A549 (cell line): ENCODE results near the gene GPR142. TPM values are rescaled to one million over a fixed set of nuclear protein-coding genes. Genes with fewer than 3 reads are reported as not detected.

Source experiments
- ATAC-seq, 2 experiments: fragments of 200-7000 bp in 1 of 2; fragments of >200 bp in 1 of 2; cut with Nextera tagmentation in 1 of 2; cut with Tn5 transposase in 1 of 2; 3 replicates each; pipeline versions ENCODE4 v1.8.0 to v1.9.1; 2018 to 2020; ENCODE audit warnings: mild to moderate bottlenecking in 1 of 2, moderate library complexity in 1 of 2
- CTCF ChIA-PET: fragments of 300-600 bp; sonication (Branson Sonifier 250); formaldehyde crosslinking; extraction: SDS; loops from one replicate; lab custom pipeline; 2021; ENCODE audit warnings: antibody characterized with exemption, inconsistent platforms; lab: Yijun Ruan, JAX
- POLR2A ChIA-PET: fragments of 350-600 bp; formaldehyde crosslinking; extraction: SDS; loops from one replicate; lab custom pipeline; 2021; ENCODE audit warnings: antibody characterized with exemption, inconsistent platforms; lab: Yijun Ruan, JAX
- DNase-seq, 2 experiments: peaks; one replicate each; pipeline versions ENCODE4 v3.0.0 to v3.0.0-alpha.2; 2011 to 2016; ENCODE audit warnings: low read depth in 1 of 2, low spot score in 1 of 2
- FAIRE-seq: peaks from 2 replicates; lab custom pipeline; 2011; peaks lifted over from hg19 to GRCh38; lab: Jason Lieb, UNC
- H3K27ac ChIP-seq, 2 experiments: fragments of >200 bp; sonication (Bioruptor Twin); formaldehyde crosslinking; 3 replicates each; pipeline ENCODE4 v1.5.1; 2016 to 2017
- H3K4me1 ChIP-seq: fragments of >200 bp; sonication (Bioruptor Twin); formaldehyde crosslinking; 3 replicates; pipeline ENCODE4 v1.6.1; 2016
- H3K4me2 ChIP-seq: fragments of >200 bp; sonication (Bioruptor Twin); formaldehyde crosslinking; 3 replicates; pipeline ENCODE4 v1.6.1; 2016
- H3K4me3 ChIP-seq: fragments of >200 bp; sonication (Bioruptor Twin); formaldehyde crosslinking; 3 replicates; pipeline ENCODE4 v1.5.1; 2016
- H3K9me3 ChIP-seq: fragments of >200 bp; sonication (Bioruptor Twin); formaldehyde crosslinking; 3 replicates; pipeline ENCODE4 v1.6.1; 2016
- CBX8 ChIP-seq: fragments of 200-600 bp; sonication (generic); IDR thresholded peaks from 2 replicates; pipeline ENCODE4 v1.6.1; 2016
- CHD4 ChIP-seq: fragments of 200-600 bp; sonication (generic); IDR thresholded peaks from 2 replicates; pipeline ENCODE4 v1.6.1; 2016; ENCODE audit warnings: antibody characterized with exemption, mild to moderate bottlenecking, borderline replicate concordance
- E2F6 ChIP-seq: IDR thresholded peaks from 2 replicates; pipeline ENCODE4 v1.6.1; 2012; ENCODE audit warnings: low read depth, borderline replicate concordance
- ELK1 ChIP-seq: fragments of 150-350 bp; IDR thresholded peaks from 2 replicates; pipeline ENCODE4 v1.6.1; 2014; ENCODE audit warnings: low read depth, mild to moderate bottlenecking, low read length
- EP300 ChIP-seq, 2 experiments: fragments of >200 bp; sonication (Bioruptor Twin); formaldehyde crosslinking; IDR thresholded peaks; 2 replicates in 1 of 2; 3 replicates in 1 of 2; pipeline ENCODE4 v1.6.1; 2016 to 2017
- ESRRA ChIP-seq: fragments of 150-350 bp; IDR thresholded peaks from 2 replicates; pipeline ENCODE4 v1.6.1; 2014; ENCODE audit warnings: mild to moderate bottlenecking, low read length, borderline replicate concordance
- FOSB ChIP-seq: fragments of 250-450 bp; sonication (Bioruptor Pico); IDR thresholded peaks from 2 replicates; pipeline ENCODE4 v1.5.0; 2020; ENCODE audit warnings: mild to moderate bottlenecking, moderate library complexity
- FOXS1 ChIP-seq: fragments of 250-450 bp; sonication (Bioruptor Pico); IDR thresholded peaks from 2 replicates; pipeline ENCODE4 v1.5.0; 2020; ENCODE audit warnings: mild to moderate bottlenecking, moderate library complexity
- HDAC2 ChIP-seq: fragments of 200-600 bp; sonication (generic); IDR thresholded peaks from 2 replicates; pipeline ENCODE4 v1.6.1; 2016
- HEYL ChIP-seq: fragments of 250-450 bp; sonication (Bioruptor Pico); IDR thresholded peaks from 2 replicates; pipeline ENCODE4 v1.8.0; 2021; ENCODE audit warnings: mild to moderate bottlenecking, moderate library complexity
- HMGXB4 ChIP-seq: fragments of 250-450 bp; sonication (Bioruptor Pico); IDR thresholded peaks from 2 replicates; pipeline ENCODE4 v1.5.0; 2021; ENCODE audit warnings: mild to moderate bottlenecking, moderate library complexity, borderline replicate concordance
- JUNB ChIP-seq: fragments of >200 bp; sonication (Bioruptor Twin); formaldehyde crosslinking; IDR thresholded peaks from 2 replicates; pipeline ENCODE4 v1.6.1; 2016
- NFE2L2 ChIP-seq: fragments of 150-350 bp; conservative IDR thresholded peaks from 2 replicates; pipeline ENCODE4 v1.6.1; 2014; ENCODE audit warnings: low read length
- NR3C1 ChIP-seq: fragments of >200 bp; sonication (Bioruptor Twin); formaldehyde crosslinking; IDR thresholded peaks from 3 replicates; pipeline ENCODE4 v1.6.1; 2017
- PBX3 ChIP-seq: IDR thresholded peaks from 2 replicates; pipeline ENCODE4 v1.6.1; 2012
- POLR2AphosphoS2 ChIP-seq: conservative IDR thresholded peaks from 2 replicates; pipeline ENCODE4 v1.6.1; 2012; ENCODE audit warnings: low read length, improper control_type of control experiment, inconsistent platforms
- RFX5 ChIP-seq: fragments of 450-650 bp; IDR thresholded peaks from 2 replicates; pipeline ENCODE4 v1.7.1; 2014; ENCODE audit warnings: antibody characterized with exemption, mild to moderate bottlenecking, moderate library complexity
- RNF2 ChIP-seq: fragments of 200-600 bp; sonication (generic); IDR thresholded peaks from 2 replicates; pipeline ENCODE4 v1.6.1; 2016; ENCODE audit warnings: low read depth, mild to moderate bottlenecking, antibody characterized with exemption, moderate library complexity, borderline replicate concordance
- SMC3 ChIP-seq: fragments of >200 bp; sonication (Bioruptor Twin); formaldehyde crosslinking; IDR thresholded peaks from 3 replicates; pipeline ENCODE4 v1.6.1; 2018; ENCODE audit warnings: inconsistent platforms
- SREBF2 ChIP-seq: fragments of 450-650 bp; IDR thresholded peaks from 2 replicates; pipeline ENCODE4 v1.6.1; 2014; ENCODE audit warnings: mild to moderate bottlenecking, moderate library complexity
- TFCP2L1 ChIP-seq: fragments of 250-450 bp; sonication (Bioruptor Pico); IDR thresholded peaks from 2 replicates; pipeline ENCODE4 v1.5.0; 2021; ENCODE audit warnings: mild to moderate bottlenecking
- TP53 ChIP-seq: fragments of 250-450 bp; sonication (Bioruptor Pico); IDR thresholded peaks from 2 replicates; pipeline ENCODE4 v1.5.0; 2021; ENCODE audit warnings: mild to moderate bottlenecking, moderate library complexity
- ZC3H11A ChIP-seq: fragments of 450-650 bp; IDR thresholded peaks from 2 replicates; pipeline ENCODE4 v1.6.1; 2014; ENCODE audit warnings: antibody characterized with exemption, mild to moderate bottlenecking
- ZSCAN20 ChIP-seq: fragments of 250-450 bp; sonication (Bioruptor Pico); IDR thresholded peaks from 2 replicates; pipeline ENCODE4 v1.8.0; 2022; ENCODE audit warnings: mild to moderate bottlenecking, moderate library complexity
- WGBS: methylation state at CpG from one replicate; pipeline ENCODE4 v1.1.6; 2017; ENCODE audit errors: missing lambda C conversion rate; 5-methylcytosine and 5-hydroxymethylcytosine counted together
- polyA plus RNA-seq, 4 experiments: library from polyadenylated mRNA; depleted of rRNA in 3 of 4; stranded (reverse); fragments of >200 nt; fragmentation: RNase III in 1 of 4; extraction: RNeasy Plus Mini Kit Qiagen cat#74134 plus additional on column Dnase treatment in 1 of 4; gene quantifications; 2 replicates in 3 of 4; 3 replicates in 1 of 4; pipeline ENCODE4 v1.2.3, GENCODE V29; 2011 to 2017

The GPR142 gene
- polyA plus RNA-seq, 2 of the 4 experiments (the other 2 are of a cell fraction), result not detected

- no peak for FAIRE-seq
- H3K9me3 ChIP-seq, result no peaks in the 10 kb centered on the region
- no peak overlapping the region for H3K4me2 ChIP-seq
- POLR2A ChIA-PET, result no interaction called here
- TF ChIP-seq ZC3H11A (no peak), PBX3 (no peak), HEYL (CRISPR knock-in tag) (no peak), EP300 (IDR thresholded peaks at IDR 0.05) (no peak), E2F6 (no peak), ZSCAN20 (CRISPR knock-in tag) (no peak), NR3C1 (no peak)
- TF ChIP-seq, all 56 proteins: peak for 0
- no peak overlapping the region for H3K4me3 ChIP-seq
- H3K27ac ChIP-seq, result no peak overlapping the region
- WGBS, result 68% methylated on average over 8 of the region's 8 CpGs
- peaks cover 18% of the 10 kb centered on the region; the same call in 1 of the 3 replicates for H3K4me1 ChIP-seq
- CTCF ChIA-PET, result interaction anchor here (0.6 to 34.5 kb wide), 7 partner anchors 8 to 357 kb away, joined by 3 to 674 read pairs (median 5); partner anchors contain the start of genes BTBD17 and GPR142
- ATAC-seq, result no peak
- DNase-seq, result no peak
Observed at GRCh38 chr17:74355065-74355464, 12.2 kb upstream of the GPR142 start.

GRCh38 chr17:74356646-74357465 lies 10.4 kb upstream of the GPR142 start:
- whole genome bisulfite sequencing, result 22% methylated on average over 44 of the region's 105 CpGs
- no peak overlapping the region; a peak in 1 of 6 replicates for H3K27ac ChIP-seq
- peak overlapping the region; percentile 78 for H3K4me2 ChIP-seq
- ChIA-PET CTCF (interaction anchor here (0.7 to 34.5 kb wide), 15 partner anchors 10 to 185 kb away, joined by 3 to 674 read pairs (median 5); partner anchors contain the start of genes BTBD17 and GPR142), POLR2A (no interaction called here)
- no peaks in the 10 kb centered on the region for H3K9me3 ChIP-seq
- peaks cover 17% of the 10 kb centered on the region; the same call in 1 of the 3 replicates for H3K4me1 ChIP-seq
- DNase-seq, result peak in 1 of 2 experiments; percentile 24
- no peak for ATAC-seq
- no peak for FAIRE-seq
- no peak for TF ChIP-seq CBX8
- TF ChIP-seq POLR2AphosphoS2, result no peak
- no peak for TF ChIP-seq JUNB
- TF ChIP-seq HDAC2, result no peak
- TF ChIP-seq NFE2L2, result no peak
- no peak for TF ChIP-seq ZSCAN20 (CRISPR knock-in tag)
- no peak for TF ChIP-seq SMC3
- no peak for TF ChIP-seq ELK1
- no peak for TF ChIP-seq CHD4
- no peak for TF ChIP-seq SREBF2
- TF ChIP-seq RFX5, result no peak
- no peak for TF ChIP-seq FOSB
- no peak for TF ChIP-seq ESRRA
- no peak for TF ChIP-seq HMGXB4 (CRISPR knock-in tag)
- no peak for TF ChIP-seq TP53 (CRISPR knock-in tag)
- no peak for TF ChIP-seq TFCP2L1 (CRISPR knock-in tag)
- no peak for TF ChIP-seq FOXS1 (CRISPR knock-in tag)
- no peak for TF ChIP-seq RNF2
- TF ChIP-seq ZC3H11A, result no peak
- peak overlapping the region; percentile 33 for H3K4me3 ChIP-seq
